Measurements from ENCODE around the gene RPL6.
"Not testable (repeated sequence)": the region's sequence is repeated elsewhere in the genome, so short reads cannot be mapped to it uniquely, and the experiment has no call there.

The RPL6 gene

DNA sequence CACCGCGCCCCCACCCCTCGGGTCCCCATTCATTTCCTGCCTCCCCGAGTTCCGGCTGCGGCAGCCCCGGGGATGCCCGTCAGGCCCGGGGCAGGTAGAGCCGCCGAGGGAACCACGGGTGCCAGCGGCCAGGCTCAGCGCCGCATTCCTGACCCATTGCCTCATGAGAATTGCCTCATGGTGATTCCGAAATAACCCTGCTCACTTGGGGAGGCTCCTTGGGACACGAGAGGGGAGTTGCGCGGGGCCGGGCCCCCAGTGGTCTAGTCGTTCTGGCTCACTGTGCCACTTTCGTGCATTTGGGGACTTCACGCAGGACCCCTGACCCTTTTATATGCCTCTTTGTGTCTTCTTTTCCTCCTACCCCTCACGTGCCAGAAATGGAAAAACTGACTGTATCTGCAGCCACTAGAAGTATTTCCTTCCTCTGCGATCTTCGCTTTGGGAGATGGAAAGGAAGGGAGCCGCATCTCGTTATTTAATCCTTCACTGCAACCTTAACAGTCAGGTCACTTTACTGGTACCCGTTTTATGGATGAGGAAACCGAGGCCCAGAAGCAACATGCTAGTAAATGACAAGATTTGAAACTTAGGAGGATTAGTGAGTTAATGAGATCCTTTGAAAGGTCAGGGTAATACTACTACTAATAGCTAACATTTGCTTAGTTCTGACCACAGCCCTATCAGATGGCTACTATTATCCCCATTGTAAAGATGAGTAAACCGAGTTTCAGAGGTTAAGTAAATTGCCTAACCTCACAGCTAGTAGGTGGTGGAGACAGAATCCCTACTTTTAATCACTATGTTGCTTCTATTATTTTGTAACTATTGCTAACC, 10.1 kb upstream of the RPL6 start:
- H3K4me3 ChIP-seq (ENCODE audit: low read depth, low read length), result peak overlapping the region; percentile 99
- DNase-seq (ENCODE audit: low read depth), result peak; percentile 29
- TF ChIP-seq CTCF (IDR thresholded peaks at IDR 0.05; ENCODE audit: insufficient read depth, low read depth, low read length, missing control alignments), result no peak

- peak; percentile 89 for DNase-seq (ENCODE audit: low read depth)
These were observed 9.3 kb upstream of the RPL6 start, which contains the start of gene PTPN11 for GRCh38 chr12:112418608-112419296. Gene PTPN11, plus strand, starts transcription at chr12:112418947. Its CDS starts 165 bp downstream, at chr12:112419112.

DNA sequence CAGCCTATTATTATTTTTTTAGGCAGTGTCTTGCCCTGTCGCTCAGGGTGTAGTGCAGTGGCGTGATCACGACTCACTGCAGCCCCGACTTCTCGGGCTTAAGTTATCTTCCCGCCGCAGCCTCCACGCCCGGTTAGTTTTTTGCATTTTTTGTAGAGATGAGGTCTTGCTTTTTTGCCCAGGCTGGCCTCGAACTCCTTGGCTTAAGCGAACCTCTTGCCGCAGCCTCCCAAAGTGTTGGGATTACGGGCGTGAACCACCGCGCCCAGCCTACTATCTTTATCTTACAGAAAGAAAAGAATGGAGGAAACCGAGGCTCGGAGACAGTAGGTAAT, 8.8 kb upstream of the RPL6 start:
- peak; percentile 31 for DNase-seq (ENCODE audit: low read depth)
- TF ChIP-seq CTCF (IDR thresholded peaks at IDR 0.05; ENCODE audit: insufficient read depth, low read depth, low read length, missing control alignments), result no peak
- H3K4me3 ChIP-seq (ENCODE audit: low read depth, low read length), result peak overlapping the region; percentile 99

More at GRCh38 chr12:112418608-112419296, 9.3 kb upstream of the RPL6 start, which contains the start of gene PTPN11:
- TF ChIP-seq CTCF (IDR thresholded peaks at IDR 0.05; ENCODE audit: insufficient read depth, low read depth, low read length, missing control alignments), result peak; percentile 45
- peak within 1 kb of the TSS; percentile 99 for H3K4me3 ChIP-seq (ENCODE audit: low read depth, low read length)

DNA sequence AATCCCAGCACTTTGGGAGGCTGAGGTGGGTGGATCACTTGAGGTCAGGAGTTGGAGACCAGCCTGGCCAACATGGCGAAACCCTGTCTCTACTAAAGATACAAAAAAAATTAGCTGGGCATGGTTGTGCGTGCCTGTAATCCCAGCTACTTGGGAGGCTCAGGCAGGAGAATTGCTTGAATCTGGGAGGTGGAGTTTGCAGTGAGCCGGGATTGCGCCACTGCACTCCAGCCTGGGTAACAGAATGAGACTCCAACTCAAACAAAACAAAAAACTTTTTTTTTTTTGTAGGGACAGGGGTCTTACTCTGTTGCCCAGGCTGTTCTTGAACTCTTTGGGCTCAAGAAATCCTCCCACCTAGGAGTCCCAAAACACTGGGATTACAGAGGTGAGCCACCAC, 6.1 kb upstream of the RPL6 start:
- not testable (repeated sequence) for DNase-seq (ENCODE audit: low read depth); H3K4me3 ChIP-seq (ENCODE audit: low read depth, low read length)

- DNase-seq (ENCODE audit: low read depth), result no peak
- TF ChIP-seq CTCF (IDR thresholded peaks at IDR 0.05; ENCODE audit: insufficient read depth, low read depth, low read length, missing control alignments), result no peak
- no peak overlapping the region for H3K4me3 ChIP-seq (ENCODE audit: low read depth, low read length)
These were observed 4.6 kb upstream of the RPL6 start for GRCh38 chr12:112413855-112414625.

DNA sequence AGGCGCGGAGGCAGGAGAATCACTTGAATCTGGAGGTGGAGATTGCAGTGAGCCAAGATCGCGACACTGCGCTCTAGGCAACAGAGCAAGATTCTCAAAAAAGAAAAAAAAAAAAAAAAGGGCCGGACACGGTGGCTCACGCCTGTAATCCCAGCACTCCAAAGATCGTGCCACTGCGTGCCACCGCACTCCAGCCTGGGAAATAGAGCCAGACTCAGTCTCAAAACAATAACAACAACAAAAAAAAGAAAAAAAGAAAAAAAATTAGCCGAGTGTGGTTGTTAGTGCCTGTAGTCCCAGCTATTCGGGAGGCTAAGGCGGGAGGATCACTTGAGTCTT, 470 bp upstream of the RPL6 start:
- DNase-seq (ENCODE audit: low read depth), result no peak
- TF ChIP-seq CTCF (IDR thresholded peaks at IDR 0.05; ENCODE audit: insufficient read depth, low read depth, low read length, missing control alignments), result no peak
- H3K4me3 ChIP-seq (ENCODE audit: low read depth, low read length), result no peak overlapping the region

DNA sequence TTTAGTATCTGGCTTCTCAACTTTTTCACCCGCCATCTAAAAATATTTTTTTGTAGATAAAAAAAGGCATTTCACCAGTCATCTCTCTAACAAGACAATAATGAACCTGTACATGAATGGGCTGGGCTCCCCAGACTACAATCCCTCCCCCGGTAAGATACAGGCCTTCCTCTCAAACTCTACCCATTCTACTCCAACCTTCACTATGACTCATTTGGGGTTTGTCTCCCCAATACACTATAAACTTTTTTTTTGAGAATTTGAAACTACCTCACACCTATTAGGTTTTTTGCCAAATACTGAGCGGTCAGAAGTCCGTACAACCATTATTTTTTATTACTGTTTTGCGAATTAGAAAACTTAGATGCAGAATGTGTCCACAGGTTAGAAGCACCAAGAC, 784 bp downstream of the RPL6 start:
- H3K4me3 ChIP-seq (ENCODE audit: low read depth, low read length), result peak overlapping the region; percentile 99
- DNase-seq (ENCODE audit: low read depth), result peak; percentile 48
- TF ChIP-seq CTCF (IDR thresholded peaks at IDR 0.05; ENCODE audit: insufficient read depth, low read depth, low read length, missing control alignments), result no peak

DNA sequence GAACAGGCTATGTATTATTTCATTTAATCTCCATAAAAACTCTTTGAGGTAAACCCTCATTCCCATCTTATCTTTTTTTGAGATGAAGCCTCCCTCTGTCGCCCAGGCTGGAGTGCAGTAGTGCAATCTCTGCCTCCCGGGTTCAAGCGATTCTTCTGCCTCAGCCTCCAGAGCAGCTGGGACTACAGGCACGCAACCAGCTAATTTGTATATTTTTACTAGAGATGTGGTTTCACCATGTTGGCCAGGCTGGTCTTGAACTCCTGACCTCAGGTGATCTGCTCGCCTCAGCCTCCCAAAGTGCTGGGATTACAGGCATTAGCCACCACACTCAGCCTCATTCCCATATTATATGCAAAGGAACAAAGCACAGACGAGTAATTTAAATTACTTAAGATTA, 1.7 kb downstream of the RPL6 start:
- not testable (repeated sequence) for DNase-seq (ENCODE audit: low read depth)
- H3K4me3 ChIP-seq (ENCODE audit: low read depth, low read length), result peak overlapping the region; percentile 99

Data from GM12865 (cell line).